NCI-H2227 (cell line): Measurements from ENCODE around the gene CCRL2.
"Not testable (repeated sequence)": the region's sequence is repeated elsewhere in the genome, so short reads cannot be mapped to it uniquely, and the experiment has no call there.

ENCODE experiments used
- DNase-seq: peaks from one replicate; lab custom pipeline; 2025; ENCODE audit not compliant: unreplicated experiment; lab: John Stamatoyannopoulos, UW

The CCRL2 gene

GRCh38 chr3:46405301-46406019, 1.6 kb upstream of the CCRL2 start:
- DNase-seq: no peak

- no peak for DNase-seq
Measured at GRCh38 chr3:46406443-46406787, 644 bp upstream of the CCRL2 start.

GRCh38 chr3:46407970-46408369, 911 bp downstream of the CCRL2 start:
- DNase-seq: no peak

- no peak for DNase-seq
Measured at GRCh38 chr3:46408853-46409252, 1.8 kb downstream of the CCRL2 start.

GRCh38 chr3:46409739-46410489, 2.9 kb downstream of the CCRL2 start:
- DNase-seq: no peak

GRCh38 chr3:46410669-46411068, 3.6 kb downstream of the CCRL2 start:
- DNase-seq: no peak

GRCh38 chr3:46411271-46411670, 4.2 kb downstream of the CCRL2 start:
- DNase-seq: no peak

- DNase-seq: no peak
Measured at GRCh38 chr3:46412786-46413298, 5.8 kb downstream of the CCRL2 start.

GRCh38 chr3:46413951-46414350, 6.9 kb downstream of the CCRL2 start:
- no peak for DNase-seq

GRCh38 chr3:46414739-46415138, 7.7 kb downstream of the CCRL2 start:
- DNase-seq: no peak

- DNase-seq: peak; percentile 40
Measured at GRCh38 chr3:46416125-46416810, 9.2 kb downstream of the CCRL2 start.

GRCh38 chr3:46416811-46417510, 9.9 kb downstream of the CCRL2 start:
- no peak for DNase-seq

- no peak for DNase-seq
Measured at GRCh38 chr3:46417841-46418611, 11.0 kb downstream of the CCRL2 start.

GRCh38 chr3:46419816-46420215, 12.8 kb downstream of the CCRL2 start:
- DNase-seq: no peak

GRCh38 chr3:46420931-46421330, 13.9 kb downstream of the CCRL2 start:
- DNase-seq: no peak

- no peak for DNase-seq
Measured at GRCh38 chr3:46422617-46423016, 15.6 kb downstream of the CCRL2 start.

GRCh38 chr3:46423588-46423987, 16.5 kb downstream of the CCRL2 start:
- no peak for DNase-seq

GRCh38 chr3:46426476-46426875, 19.4 kb downstream of the CCRL2 start:
- not testable (repeated sequence) for DNase-seq

- not testable (repeated sequence) for DNase-seq
Measured at GRCh38 chr3:46427404-46427803, 20.3 kb downstream of the CCRL2 start.
